ENCODE results near the gene SFXN3. TPM values are rescaled to one million over a fixed set of nuclear protein-coding genes. Genes with fewer than 3 reads are reported as not detected.

SFXN3 gene
- total and polyA plus RNA-seq, 2 donors from 2014 or later: 23.3 to 51.6 TPM

DNA sequence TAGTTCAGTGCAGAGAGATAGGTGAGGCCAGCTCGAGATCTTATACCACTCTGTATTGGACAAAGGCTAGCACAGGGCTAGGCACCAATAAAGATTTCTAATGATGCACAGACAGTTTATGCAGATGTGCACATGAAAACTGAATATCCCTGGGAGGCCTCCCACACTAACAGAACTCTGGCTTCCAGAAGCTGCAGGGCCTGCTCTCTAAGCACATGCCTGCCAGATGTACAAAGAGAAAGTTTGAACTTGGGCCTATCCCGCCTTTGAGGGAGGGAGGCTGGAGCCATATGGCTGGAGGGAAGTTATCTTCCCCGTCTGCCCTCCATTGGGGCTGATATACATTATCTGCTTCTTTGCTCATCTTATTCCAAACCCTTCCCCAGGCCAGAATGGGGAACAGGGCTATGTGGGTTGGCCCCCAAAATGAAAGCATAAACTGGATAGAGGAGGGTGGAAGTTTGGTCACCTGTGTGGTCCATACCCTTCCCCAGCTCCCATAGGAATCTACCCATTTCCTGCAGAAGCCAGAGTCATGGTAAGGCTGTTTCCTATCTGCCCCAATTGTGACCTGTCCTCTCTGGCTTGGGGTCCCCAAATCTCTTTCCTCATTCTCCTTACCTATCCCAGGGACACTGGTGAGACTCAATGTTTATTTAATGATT, 34.6 kb downstream of the SFXN3 start:
- H3K36me3 ChIP-seq (ENCODE audit: control insufficient read depth in 2 of 3, insufficient read depth in 3 of 3, low read length in 3 of 3): no peaks in the 10 kb centered on the region
- no peak for DNase-seq
- peaks cover 0 to 25% (median 4%) of the 10 kb centered on the region in 3 donors for H3K4me1 ChIP-seq (ENCODE audit: control insufficient read depth in 2 of 3, insufficient read depth in 2 of 3, low read depth in 1 of 3, low read length in 3 of 3)
- intact Hi-C loops (cut with DNase I): no loop called here
- H3K4me3 ChIP-seq (ENCODE audit: low read length in 3 of 3): peak overlapping the region; percentile 22 to 67 (median 29)
- peak overlapping the region in 1 of 2 donors; percentile 55 for H3K27ac ChIP-seq (ENCODE audit: low read depth in 2 of 2, low read length in 2 of 2)
- peak overlapping the region in 1 of 3 donors; percentile 55 for H3K9ac ChIP-seq (ENCODE audit: low read length in 3 of 3)
- TF ChIP-seq, protein P1, sequence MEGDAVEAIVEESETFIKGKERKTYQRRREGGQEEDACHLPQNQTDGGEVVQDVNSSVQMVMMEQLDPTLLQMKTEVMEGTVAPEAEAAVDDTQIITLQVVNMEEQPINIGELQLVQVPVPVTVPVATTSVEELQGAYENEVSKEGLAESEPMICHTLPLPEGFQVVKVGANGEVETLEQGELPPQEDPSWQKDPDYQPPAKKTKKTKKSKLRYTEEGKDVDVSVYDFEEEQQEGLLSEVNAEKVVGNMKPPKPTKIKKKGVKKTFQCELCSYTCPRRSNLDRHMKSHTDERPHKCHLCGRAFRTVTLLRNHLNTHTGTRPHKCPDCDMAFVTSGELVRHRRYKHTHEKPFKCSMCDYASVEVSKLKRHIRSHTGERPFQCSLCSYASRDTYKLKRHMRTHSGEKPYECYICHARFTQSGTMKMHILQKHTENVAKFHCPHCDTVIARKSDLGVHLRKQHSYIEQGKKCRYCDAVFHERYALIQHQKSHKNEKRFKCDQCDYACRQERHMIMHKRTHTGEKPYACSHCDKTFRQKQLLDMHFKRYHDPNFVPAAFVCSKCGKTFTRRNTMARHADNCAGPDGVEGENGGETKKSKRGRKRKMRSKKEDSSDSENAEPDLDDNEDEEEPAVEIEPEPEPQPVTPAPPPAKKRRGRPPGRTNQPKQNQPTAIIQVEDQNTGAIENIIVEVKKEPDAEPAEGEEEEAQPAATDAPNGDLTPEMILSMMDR (IDR thresholded peaks at IDR 0.05; ENCODE audit: borderline replicate concordance, extremely low read depth, insufficient read depth): no peak
- no peaks in the 10 kb centered on the region for H3K9me3 ChIP-seq (ENCODE audit: control insufficient read depth in 2 of 3, insufficient read depth in 1 of 3, low read length in 3 of 3)
- peaks cover 7% of the 10 kb centered on the region for H3K27me3 ChIP-seq (ENCODE audit: control insufficient read depth, insufficient read depth, low read length)
- FAIRE-seq: no peak

GRCh38 chr10:101066146-101066895, 35.3 kb downstream of the SFXN3 start:
- Histone ChIP-seq H3K27me3 (ENCODE audit: control insufficient read depth, insufficient read depth, low read length) (peaks cover 7% of the 10 kb centered on the region), H3K9ac (ENCODE audit: low read length in 3 of 3) (peak overlapping the region in 1 of 3 donors; percentile 55), H3K27ac (ENCODE audit: low read depth in 2 of 2, low read length in 2 of 2) (peak overlapping the region in 1 of 2 donors; percentile 55), H3K4me3 (ENCODE audit: low read length in 3 of 3) (peak overlapping the region; percentile 22 to 67 (median 52)), H3K36me3 (ENCODE audit: control insufficient read depth in 2 of 3, insufficient read depth in 3 of 3, low read length in 3 of 3) (no peaks in the 10 kb centered on the region), H3K4me1 (ENCODE audit: control insufficient read depth in 2 of 3, insufficient read depth in 2 of 3, low read depth in 1 of 3, low read length in 3 of 3) (peaks cover 0 to 24% (median 4%) of the 10 kb centered on the region in 3 donors), H3K9me3 (ENCODE audit: control insufficient read depth in 2 of 3, insufficient read depth in 1 of 3, low read length in 3 of 3) (no peaks in the 10 kb centered on the region)
- FAIRE-seq (no peak), DNase-seq (peak; percentile 64 to 94 (median 75))
- TF ChIP-seq, protein P1 (IDR thresholded peaks at IDR 0.05; ENCODE audit: borderline replicate concordance, extremely low read depth, insufficient read depth): peak; percentile 30
- intact Hi-C loops (cut with DNase I): no loop called here

- Histone ChIP-seq H3K9me3 (ENCODE audit: control insufficient read depth in 2 of 3, insufficient read depth in 1 of 3, low read length in 3 of 3) (no peaks in the 10 kb centered on the region), H3K27me3 (ENCODE audit: control insufficient read depth, insufficient read depth, low read length) (peaks cover 7% of the 10 kb centered on the region), H3K9ac (ENCODE audit: low read length in 3 of 3) (peak overlapping the region in 2 of 3 donors; percentile 26 to 55), H3K4me3 (ENCODE audit: low read length in 3 of 3) (peak overlapping the region; percentile 26 to 67 (median 52)), H3K27ac (ENCODE audit: low read depth in 2 of 2, low read length in 2 of 2) (no peak overlapping the region), H3K4me1 (ENCODE audit: control insufficient read depth in 2 of 3, insufficient read depth in 2 of 3, low read depth in 1 of 3, low read length in 3 of 3) (peaks cover 0 to 23% (median 4%) of the 10 kb centered on the region in 3 donors), H3K36me3 (ENCODE audit: control insufficient read depth in 2 of 3, insufficient read depth in 3 of 3, low read length in 3 of 3) (no peaks in the 10 kb centered on the region)
- TF ChIP-seq, protein P1 (IDR thresholded peaks at IDR 0.05; ENCODE audit: borderline replicate concordance, extremely low read depth, insufficient read depth): no peak
- FAIRE-seq (no peak), DNase-seq (peak in 2 of 5 donors; percentile 71 to 76)
- intact Hi-C loops (cut with DNase I): no loop called here
Observed at GRCh38 chr10:101066896-101067355, 35.9 kb downstream of the SFXN3 start.

All from kidney (tissue), 14 donors.